Measurements from ENCODE around the gene IRF4.

IRF4 gene

GRCh38 chr6:435441-436307 lies 44.1 kb downstream of the IRF4 start:
- no peaks in the 10 kb centered on the region for H3K9me3 Mint-ChIP-seq
- H3K27ac Mint-ChIP-seq = no peak overlapping the region
- DNase-seq = no peak
- no peaks in the 10 kb centered on the region for H3K27me3 Mint-ChIP-seq
- peaks cover 52% of the 10 kb centered on the region for H3K4me1 Mint-ChIP-seq
- no peaks in the 10 kb centered on the region for H3K36me3 Mint-ChIP-seq (ENCODE audit: low read depth)
- H3K4me3 Mint-ChIP-seq = no peak overlapping the region
- no peak for ATAC-seq

DNA sequence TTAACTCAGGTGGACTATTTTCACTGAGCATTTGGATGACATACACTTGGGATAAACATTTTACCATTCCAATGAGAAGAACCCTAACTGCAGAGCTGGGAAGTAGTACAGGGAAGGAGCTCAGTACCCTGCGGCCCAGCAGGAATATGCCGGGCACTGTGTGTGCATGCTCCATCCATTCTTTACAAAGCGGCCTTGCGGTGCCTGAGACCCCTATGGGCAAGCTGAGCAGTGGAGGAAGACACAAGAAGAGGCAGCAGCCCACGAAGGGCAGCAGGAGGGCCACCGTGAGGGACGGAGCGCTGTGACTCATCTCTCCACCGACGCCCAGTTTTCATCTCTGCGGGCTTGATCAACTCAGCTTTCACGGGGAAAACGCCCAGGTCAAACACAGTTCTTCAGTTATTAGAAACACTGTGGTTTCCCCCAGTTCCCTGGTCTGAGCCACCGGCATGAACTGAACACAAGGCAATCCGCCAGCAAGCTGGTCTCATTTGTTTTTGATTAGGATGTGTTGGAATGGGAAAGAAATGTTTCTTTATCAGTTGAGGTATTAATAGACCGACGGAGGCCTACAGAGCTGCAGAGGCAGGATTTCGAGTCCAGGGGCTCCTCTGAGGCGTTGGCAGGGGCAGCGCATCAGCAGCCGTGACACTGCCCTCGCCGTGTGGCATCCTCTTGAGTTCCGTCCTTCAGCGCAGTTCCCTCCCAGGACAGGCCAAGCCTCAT lies 44.9 kb downstream of the IRF4 start:
- DNase-seq (no peak), ATAC-seq (no peak)
- no peaks in the 10 kb centered on the region for H3K36me3 Mint-ChIP-seq (ENCODE audit: low read depth)
- no peak overlapping the region for H3K27ac Mint-ChIP-seq
- H3K4me1 Mint-ChIP-seq = peaks cover 45% of the 10 kb centered on the region
- H3K4me3 Mint-ChIP-seq = no peak overlapping the region
- H3K9me3 Mint-ChIP-seq = no peaks in the 10 kb centered on the region
- H3K27me3 Mint-ChIP-seq = no peaks in the 10 kb centered on the region

- Mint-ChIP-seq H3K27me3 (no peaks in the 10 kb centered on the region), H3K4me3 (no peak overlapping the region), H3K27ac (no peak overlapping the region), H3K9me3 (no peaks in the 10 kb centered on the region), H3K36me3 (ENCODE audit: low read depth) (no peaks in the 10 kb centered on the region), H3K4me1 (peaks cover 40% of the 10 kb centered on the region)
- ATAC-seq = no peak
- DNase-seq = no peak
Measured at GRCh38 chr6:437037-437392, 45.5 kb downstream of the IRF4 start.

- Mint-ChIP-seq H3K4me3 (no peak overlapping the region), H3K27me3 (no peaks in the 10 kb centered on the region), H3K9me3 (no peaks in the 10 kb centered on the region), H3K27ac (no peak overlapping the region), H3K4me1 (peaks cover 27% of the 10 kb centered on the region), H3K36me3 (ENCODE audit: low read depth) (no peaks in the 10 kb centered on the region)
- no peak for DNase-seq
- no peak for ATAC-seq
Measured at GRCh38 chr6:438634-439170, 47.1 kb downstream of the IRF4 start.

- Mint-ChIP-seq H3K27me3 (no peaks in the 10 kb centered on the region), H3K4me3 (no peak overlapping the region), H3K4me1 (peaks cover 29% of the 10 kb centered on the region), H3K9me3 (no peaks in the 10 kb centered on the region), H3K27ac (no peak overlapping the region), H3K36me3 (ENCODE audit: low read depth) (no peaks in the 10 kb centered on the region)
- DNase-seq = no peak
- ATAC-seq = no peak
Measured at GRCh38 chr6:439641-440167, 48.2 kb downstream of the IRF4 start.

DNA sequence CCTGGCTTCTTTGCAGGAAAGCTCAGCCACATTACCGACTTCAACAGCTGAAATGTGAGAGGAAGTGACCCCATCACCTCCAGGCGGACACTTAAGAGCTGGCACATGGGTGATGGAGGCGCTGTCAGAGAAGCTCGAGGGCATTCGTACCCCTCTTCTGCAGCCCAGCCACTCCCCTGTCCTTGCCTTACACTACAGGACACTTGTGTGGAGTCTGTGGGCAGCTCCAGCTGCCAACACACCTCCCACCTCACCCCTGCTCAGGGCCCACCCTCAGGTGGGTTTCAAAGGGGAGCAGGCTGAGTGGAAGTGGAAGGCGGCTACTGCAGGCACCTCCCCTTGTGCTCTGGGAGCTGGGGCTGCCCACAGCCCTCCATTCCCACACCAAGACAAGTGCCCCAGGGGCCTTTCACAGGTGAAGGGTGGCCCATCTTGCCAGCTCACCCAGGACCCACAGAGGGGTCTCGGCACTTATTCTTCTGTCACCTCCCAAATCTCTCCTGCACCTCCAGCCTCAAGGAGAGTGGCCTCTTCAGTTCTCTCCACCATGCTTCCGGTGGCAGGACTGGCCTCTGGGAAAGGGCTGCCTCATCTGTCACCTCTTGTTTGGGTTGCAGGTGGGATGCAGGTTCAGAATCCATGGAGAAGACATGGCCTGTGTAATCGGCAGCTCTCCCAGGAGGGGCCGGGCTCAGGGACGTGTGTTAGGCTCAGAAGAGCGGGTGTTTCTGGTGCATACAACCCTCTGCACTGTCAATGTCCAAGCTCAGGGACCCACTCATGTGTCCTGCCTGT lies 49.8 kb downstream of the IRF4 start:
- no peak overlapping the region for H3K27ac Mint-ChIP-seq
- H3K36me3 Mint-ChIP-seq (ENCODE audit: low read depth) = no peaks in the 10 kb centered on the region
- no peak for ATAC-seq
- no peak for DNase-seq
- no peaks in the 10 kb centered on the region for H3K27me3 Mint-ChIP-seq
- peaks cover 35% of the 10 kb centered on the region for H3K4me1 Mint-ChIP-seq
- no peak overlapping the region for H3K4me3 Mint-ChIP-seq
- no peaks in the 10 kb centered on the region for H3K9me3 Mint-ChIP-seq

DNA sequence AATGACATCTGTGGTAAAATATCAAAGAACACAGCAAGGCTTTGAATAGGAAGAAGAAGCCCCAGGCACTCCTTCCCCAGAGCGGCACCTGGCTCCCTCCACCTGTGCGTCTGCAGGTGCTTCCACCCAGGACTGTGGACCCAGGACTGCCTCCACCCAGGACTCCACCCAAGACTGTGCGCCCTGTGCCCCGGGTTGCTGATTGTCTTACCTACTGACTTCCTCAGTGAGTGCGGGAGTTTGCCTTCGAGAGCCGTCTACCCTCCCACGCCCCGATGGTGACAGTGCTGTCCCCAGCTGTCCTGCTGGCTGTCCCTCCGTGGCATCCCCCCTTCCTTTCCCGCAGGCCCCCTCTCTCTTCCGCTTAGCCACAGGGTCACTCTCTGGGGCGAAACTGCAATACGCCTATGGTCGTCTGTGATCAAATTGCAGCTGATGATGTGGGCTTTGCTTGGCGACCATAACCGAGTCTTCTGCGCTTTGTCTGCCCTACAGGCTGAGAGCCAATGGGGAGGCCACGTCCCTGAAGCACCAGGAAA lies 52.1 kb downstream of the IRF4 start:
- H3K27ac Mint-ChIP-seq = no peak overlapping the region
- peaks cover 4% of the 10 kb centered on the region for H3K27me3 Mint-ChIP-seq
- H3K9me3 Mint-ChIP-seq = no peaks in the 10 kb centered on the region
- peaks cover 3% of the 10 kb centered on the region for H3K36me3 Mint-ChIP-seq (ENCODE audit: low read depth)
- ATAC-seq (no peak), DNase-seq (no peak)
- peaks cover 50% of the 10 kb centered on the region for H3K4me1 Mint-ChIP-seq
- no peak overlapping the region for H3K4me3 Mint-ChIP-seq

DNA sequence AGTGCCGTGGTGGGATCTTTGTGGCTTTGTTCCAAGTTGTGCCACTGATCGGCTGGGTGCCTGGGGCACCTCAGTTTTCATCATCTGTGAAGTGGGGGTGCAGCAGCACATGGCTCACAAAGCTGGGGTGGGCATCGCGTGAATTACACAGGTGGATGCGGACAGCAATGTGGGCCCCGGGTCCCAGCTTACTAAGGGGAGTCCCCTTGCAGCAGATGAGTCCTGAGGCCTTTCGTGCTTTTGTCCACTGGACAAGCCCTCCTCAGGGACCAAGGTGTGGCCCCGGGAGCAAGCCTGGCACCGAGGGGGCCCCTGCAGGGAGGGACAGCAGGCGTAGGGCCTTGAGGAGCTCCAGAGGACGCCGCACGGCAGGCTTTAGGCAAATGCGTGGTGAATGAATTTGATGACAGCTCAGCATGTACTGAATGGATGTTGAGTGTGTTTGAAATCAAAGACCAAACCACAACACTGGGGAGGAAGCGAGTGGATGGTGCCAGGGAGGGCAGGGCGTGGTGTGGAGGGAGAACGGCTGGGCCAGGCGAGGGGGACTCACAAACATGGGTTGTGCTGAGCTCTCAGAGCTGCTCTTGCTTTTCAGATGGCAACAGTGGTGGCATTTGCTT lies 53.2 kb downstream of the IRF4 start:
- peak; percentile 66 for DNase-seq
- Mint-ChIP-seq H3K27me3 (peaks cover 4% of the 10 kb centered on the region), H3K4me1 (peaks cover 51% of the 10 kb centered on the region), H3K36me3 (ENCODE audit: low read depth) (peaks cover 3% of the 10 kb centered on the region), H3K4me3 (peak overlapping the region; percentile 73), H3K27ac (peak overlapping the region; percentile 93), H3K9me3 (no peaks in the 10 kb centered on the region)
- peak; percentile 59 for ATAC-seq

DNA sequence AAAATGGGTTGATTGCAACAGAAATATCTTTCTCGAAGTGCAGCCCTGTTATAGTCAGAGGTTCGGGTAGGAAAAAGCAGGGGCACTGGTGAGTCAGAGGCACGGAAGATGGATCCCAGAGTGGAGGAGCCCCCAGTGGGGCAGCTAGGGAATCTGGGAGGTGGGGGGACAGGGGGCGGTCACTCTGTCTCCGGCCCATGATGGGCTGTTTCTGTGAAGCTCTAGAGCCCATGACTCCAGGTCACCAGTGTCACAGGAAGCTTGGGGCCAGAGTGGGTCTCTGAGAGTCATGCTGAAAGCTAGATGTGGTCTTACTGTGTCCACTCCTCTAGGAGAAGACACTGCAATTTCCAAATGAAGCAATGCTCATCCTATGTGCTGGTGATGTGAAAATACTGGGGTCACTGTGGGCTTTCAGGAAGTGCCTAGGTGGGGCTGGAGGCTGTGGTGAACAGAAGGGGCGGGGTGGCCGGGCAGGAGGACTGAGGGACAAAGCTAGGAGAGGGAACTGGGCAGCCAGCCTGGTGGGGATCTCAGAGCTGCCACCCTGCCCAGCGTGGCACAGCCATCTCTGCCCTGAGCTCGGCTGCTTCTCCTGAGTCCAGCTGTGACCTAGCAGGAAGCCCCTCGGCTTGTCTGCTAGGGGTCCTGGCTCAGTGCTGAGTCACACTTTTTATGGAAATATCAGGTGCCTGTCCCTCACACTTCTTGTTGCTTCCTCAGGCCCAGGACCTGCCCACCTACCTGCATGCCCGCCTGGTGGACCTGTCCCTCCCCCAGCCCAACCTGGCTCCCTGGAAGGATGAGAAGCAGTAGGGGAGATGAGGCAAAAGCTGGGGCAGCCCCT lies 54.2 kb downstream of the IRF4 start:
- Mint-ChIP-seq H3K36me3 (ENCODE audit: low read depth) (peaks cover 3% of the 10 kb centered on the region), H3K4me1 (peaks cover 51% of the 10 kb centered on the region), H3K4me3 (peak overlapping the region; percentile 73), H3K27me3 (peaks cover 4% of the 10 kb centered on the region), H3K27ac (peak overlapping the region; percentile 93), H3K9me3 (no peaks in the 10 kb centered on the region)
- DNase-seq (no peak), ATAC-seq (no peak)

DNA sequence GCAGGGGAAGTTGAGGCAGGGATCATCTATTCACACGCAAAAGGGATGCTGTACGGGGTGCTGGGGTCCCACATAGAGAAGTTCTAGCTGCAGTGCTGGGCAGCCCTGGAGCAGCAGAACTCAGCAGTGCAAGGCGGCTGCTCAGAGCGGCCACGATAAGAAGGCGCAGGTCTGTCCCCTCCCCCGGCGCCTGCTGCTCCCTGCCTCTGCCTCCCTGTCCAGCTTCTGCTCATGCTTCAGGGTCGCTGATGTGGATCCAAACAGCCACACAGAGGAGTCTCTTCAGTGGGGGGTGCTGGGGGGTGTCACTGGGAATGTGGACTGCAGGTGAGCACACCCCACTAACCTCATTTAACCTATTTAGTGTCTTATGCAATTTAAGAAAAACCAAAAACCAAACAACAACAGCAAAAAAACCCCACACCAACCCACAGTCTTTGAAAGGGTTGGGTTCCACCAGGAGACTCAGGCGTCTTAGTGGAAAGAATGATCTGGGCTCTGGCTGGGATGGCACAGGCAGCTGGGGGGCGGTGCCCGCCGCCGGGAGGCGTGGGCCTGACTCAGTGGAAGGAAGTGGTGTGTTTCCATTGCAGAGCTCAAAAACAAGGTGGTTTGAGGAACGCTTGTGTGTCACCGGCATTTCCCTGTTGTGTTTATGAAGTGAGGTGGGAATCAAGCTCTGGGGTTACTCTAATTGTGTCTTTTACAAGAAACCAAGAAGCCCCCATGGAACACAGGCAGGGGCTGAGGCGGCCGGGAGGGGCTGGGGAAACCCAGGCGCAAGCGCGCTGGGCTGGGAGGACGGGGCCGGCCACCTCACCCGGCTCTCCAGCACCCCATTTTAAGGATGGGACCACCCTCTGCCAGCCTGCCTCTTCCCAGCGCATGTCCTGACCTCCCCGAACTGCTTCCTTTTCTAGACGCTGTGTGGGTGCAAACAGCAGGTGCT lies 55.1 kb downstream of the IRF4 start:
- H3K36me3 Mint-ChIP-seq (ENCODE audit: low read depth) = peaks cover 3% of the 10 kb centered on the region
- H3K27me3 Mint-ChIP-seq = peaks cover 4% of the 10 kb centered on the region
- H3K27ac Mint-ChIP-seq = peak overlapping the region; percentile 93
- peaks cover 51% of the 10 kb centered on the region for H3K4me1 Mint-ChIP-seq
- no peaks in the 10 kb centered on the region for H3K9me3 Mint-ChIP-seq
- peak overlapping the region; percentile 73 for H3K4me3 Mint-ChIP-seq
- peak; percentile 86 for ATAC-seq
- peak; percentile 92 for DNase-seq

DNA sequence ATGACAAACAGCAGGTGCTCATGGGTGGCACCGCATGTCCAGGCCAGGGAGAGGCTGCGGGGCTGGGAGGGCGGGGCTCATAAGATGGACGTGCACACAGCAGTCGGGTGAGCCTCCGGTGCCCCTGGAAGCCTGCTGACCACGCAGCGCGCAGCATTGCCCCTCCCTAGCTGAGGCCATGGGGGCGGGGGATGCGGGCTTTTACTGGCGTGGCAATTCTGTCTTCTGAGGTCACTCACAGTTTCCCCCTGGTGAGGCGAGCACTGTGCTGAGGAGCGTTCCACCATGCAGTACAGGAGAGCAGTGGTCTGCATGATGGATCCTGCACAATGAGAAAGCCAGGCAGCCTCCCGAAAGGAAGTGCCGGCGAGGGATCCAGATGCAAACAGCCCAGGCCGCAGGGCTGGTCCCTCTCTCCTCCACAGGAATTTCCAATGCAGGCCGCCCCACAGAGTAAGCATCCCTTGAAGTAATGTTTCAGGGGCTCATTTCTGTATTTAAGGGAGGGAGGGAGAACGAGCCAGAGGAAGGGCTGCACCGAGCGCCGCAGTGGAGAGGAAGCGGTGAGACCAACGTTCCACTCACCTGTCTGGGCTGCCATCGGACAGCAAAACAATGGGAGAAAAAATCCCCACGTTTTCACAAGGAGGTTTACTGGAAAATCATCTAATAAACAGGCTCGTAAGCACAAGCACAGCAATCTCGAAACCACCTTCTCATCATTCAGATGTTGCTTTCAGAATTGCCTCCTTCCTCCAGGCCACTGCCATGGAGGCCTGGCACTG lies 56.0 kb downstream of the IRF4 start:
- peaks cover 51% of the 10 kb centered on the region for H3K4me1 Mint-ChIP-seq
- H3K27ac Mint-ChIP-seq = peak overlapping the region; percentile 93
- ATAC-seq (peak; percentile 4), DNase-seq (peak; percentile 38)
- H3K4me3 Mint-ChIP-seq = peak overlapping the region; percentile 73
- H3K27me3 Mint-ChIP-seq = peaks cover 4% of the 10 kb centered on the region
- no peaks in the 10 kb centered on the region for H3K9me3 Mint-ChIP-seq
- H3K36me3 Mint-ChIP-seq (ENCODE audit: low read depth) = peaks cover 3% of the 10 kb centered on the region
